Activated B cell treated with CpG ODN at 0.5 μM for 24 hours (primary cell): ENCODE data around the gene DCP1A. TPM values are rescaled to one million over a fixed set of nuclear protein-coding genes. Genes with fewer than 3 reads are reported as not detected.

Experiments used
- ATAC-seq: fragments of 200-7000 bp; cut with Tn5 transposase; one replicate; pipeline ENCODE4 v1.10.0; 2021; ENCODE audit warnings: low read depth, mild to moderate bottlenecking, moderate library complexity
- CTCF ChIA-PET: fragments of 350-600 bp; sonication (Branson Sonifier 250); formaldehyde crosslinking; loops from one replicate; lab custom pipeline; 2021; ENCODE audit warnings: antibody characterized with exemption; lab: Charles Lee
- POLR2A ChIA-PET: fragments of 350-600 bp; sonication (Branson Sonifier 250); formaldehyde crosslinking; loops from one replicate; lab custom pipeline; 2021; ENCODE audit warnings: antibody characterized with exemption; lab: Charles Lee
- DNase-seq: peaks from one replicate; pipeline ENCODE4 v3.0.0; 2022
- H3K27ac Mint-ChIP-seq: one replicate; pipeline ENCODE4 v1.8.0; 2020; ENCODE audit warnings: mixed read lengths
- H3K27me3 Mint-ChIP-seq: one replicate; pipeline ENCODE4 v1.8.0; 2021; ENCODE audit warnings: mixed read lengths
- H3K36me3 Mint-ChIP-seq: one replicate; pipeline ENCODE4 v1.8.0; 2021; ENCODE audit warnings: low read depth, mixed read lengths
- H3K4me1 Mint-ChIP-seq: one replicate; pipeline ENCODE4 v1.8.0; 2021; ENCODE audit warnings: mixed read lengths
- H3K4me3 Mint-ChIP-seq: one replicate; pipeline ENCODE4 v1.8.0; 2020; ENCODE audit warnings: mild to moderate bottlenecking, mixed read lengths
- H3K9me3 Mint-ChIP-seq: one replicate; pipeline ENCODE4 v1.8.0; 2020; ENCODE audit warnings: mixed read lengths
- CTCF ChIP-seq: fragments of 200-600 bp; IDR thresholded peaks from one replicate; pipeline ENCODE4 v1.8.0; 2022; ENCODE audit warnings: antibody characterized with exemption, mild to moderate bottlenecking
- intact Hi-C: fragments of 100-400 bp; cut with micrococcal nuclease; formaldehyde crosslinking; loops from one replicate; pipeline ENCODE4 v1.15.1; 2024
- total RNA-seq: library from RNA; stranded (reverse); gene quantifications from 2 replicates; pipeline ENCODE4 v1.2.3, GENCODE V29; 2022

The DCP1A gene
- total RNA-seq, 1 donor from 2014 or later: 35.1 TPM

DNA sequence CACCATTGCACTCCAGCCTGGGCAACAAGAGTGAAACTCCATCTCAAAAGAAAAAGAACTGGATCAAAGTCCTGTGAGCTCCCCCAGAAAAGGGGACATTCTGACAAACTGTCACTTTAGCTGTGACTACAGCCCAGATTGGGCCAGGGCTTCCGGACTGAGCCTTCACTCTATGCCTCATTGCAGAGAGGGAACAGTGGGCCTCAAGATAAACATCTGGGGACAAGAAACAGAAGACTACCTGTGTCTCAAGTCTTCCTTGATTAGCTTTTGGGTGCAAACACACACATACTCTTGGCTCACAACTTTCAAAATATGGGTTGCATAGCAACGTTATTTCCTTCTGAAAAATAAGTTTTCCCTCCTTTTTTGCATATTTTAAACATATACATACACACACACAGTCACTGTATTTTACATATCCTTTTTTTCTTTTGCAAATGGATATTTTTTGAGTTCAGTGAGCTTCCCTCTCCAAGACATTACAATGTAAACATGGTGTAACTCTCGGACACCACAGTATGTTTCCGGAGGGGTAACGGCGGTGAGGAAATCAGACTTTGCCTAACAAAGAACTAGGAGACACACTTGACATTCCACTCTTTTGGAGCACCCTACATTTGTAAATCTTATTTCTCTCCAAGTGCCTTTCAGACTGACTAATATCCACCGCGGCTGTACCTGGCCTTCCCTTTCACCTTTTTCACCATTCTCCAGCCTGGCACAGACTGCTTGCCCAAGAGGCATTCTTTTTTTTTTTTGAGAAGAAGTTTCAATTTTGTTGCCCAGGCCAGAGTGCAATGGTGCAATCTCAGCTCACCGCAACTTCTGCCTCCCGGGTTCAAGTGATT is 95.0 kb downstream of the DCP1A start:
- ChIA-PET POLR2A (interaction anchor here (0.6 kb wide), 1 partner anchor 109 kb away, joined by 3 read pairs; no protein-coding TSS in a partner anchor), CTCF (interaction anchor here (1.4 kb wide), 1 partner anchor 88 kb away, joined by 3 read pairs; no protein-coding TSS in a partner anchor)
- Mint-ChIP-seq H3K27ac (peak overlapping the region; percentile 57), H3K9me3 (no peaks in the 10 kb centered on the region), H3K27me3 (no peaks in the 10 kb centered on the region), H3K36me3 (no peaks in the 10 kb centered on the region), H3K4me3 (peak overlapping the region; percentile 35), H3K4me1 (peaks cover 73% of the 10 kb centered on the region)
- DNase-seq: no peak
- ATAC-seq: no peak
- intact Hi-C loops: loop anchor here (5.0 kb wide), 1 partner anchor 35 kb away; no protein-coding TSS in a partner anchor
- no peak for TF ChIP-seq CTCF

GRCh38 chr3:53250881-53251605 is 96.3 kb downstream of the DCP1A start:
- no peak for ATAC-seq
- no peak for DNase-seq
- Mint-ChIP-seq H3K9me3 (no peaks in the 10 kb centered on the region), H3K27ac (peak overlapping the region; percentile 57), H3K4me1 (peaks cover 72% of the 10 kb centered on the region), H3K27me3 (no peaks in the 10 kb centered on the region), H3K36me3 (peaks cover 3% of the 10 kb centered on the region), H3K4me3 (no peak overlapping the region)
- no peak for TF ChIP-seq CTCF
- ChIA-PET CTCF (interaction anchor here (1.4 kb wide), 1 partner anchor 87 kb away, joined by 3 read pairs; no protein-coding TSS in a partner anchor), POLR2A (no interaction called here)
- intact Hi-C loops: loop anchor here (5.0 kb wide), 1 partner anchor 34 kb away; no protein-coding TSS in a partner anchor

DNA sequence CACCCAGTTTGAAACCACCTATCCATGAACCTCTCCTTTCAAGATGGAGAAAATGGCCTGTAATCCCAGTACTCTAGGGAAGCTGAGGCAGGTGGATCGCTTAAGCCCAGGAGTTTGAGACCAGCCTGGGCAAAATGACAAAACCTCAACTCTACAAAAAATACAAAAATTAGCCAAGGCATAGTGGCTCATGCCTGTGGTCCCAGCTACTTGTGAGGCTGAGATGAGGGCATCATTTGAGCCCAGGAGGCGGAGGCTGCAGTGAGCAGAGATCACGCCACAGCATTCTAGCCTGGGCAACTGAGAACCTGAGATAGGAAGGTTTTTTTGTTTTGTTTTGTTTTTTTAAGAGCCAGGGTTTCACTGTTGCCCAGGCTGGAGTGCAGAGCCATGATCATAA is 96.9 kb downstream of the DCP1A start:
- H3K4me1 Mint-ChIP-seq: peaks cover 71% of the 10 kb centered on the region
- POLR2A ChIA-PET: no interaction called here

GRCh38 chr3:53248161-53248560 is 99.2 kb downstream of the DCP1A start:
- CTCF ChIA-PET: no interaction called here
- Mint-ChIP-seq H3K27ac (no peak overlapping the region), H3K36me3 (peaks cover 3% of the 10 kb centered on the region), H3K27me3 (no peaks in the 10 kb centered on the region), H3K4me3 (no peak overlapping the region), H3K4me1 (peaks cover 56% of the 10 kb centered on the region), H3K9me3 (no peaks in the 10 kb centered on the region)
- POLR2A ChIA-PET: no interaction called here
- DNase-seq: no peak
- TF ChIP-seq CTCF: no peak
- ATAC-seq: no peak
- intact Hi-C loops: no loop called here

More for the DNA sequence above, 96.9 kb downstream of the DCP1A start:
- no peak overlapping the region for H3K4me3 Mint-ChIP-seq
- H3K9me3 Mint-ChIP-seq: no peaks in the 10 kb centered on the region
- H3K27me3 Mint-ChIP-seq: no peaks in the 10 kb centered on the region
- intact Hi-C loops: loop anchor here (5.0 kb wide), 1 partner anchor 33 kb away; no protein-coding TSS in a partner anchor
- TF ChIP-seq CTCF: no peak
- ATAC-seq (no peak), DNase-seq (no peak)
- CTCF ChIA-PET: interaction anchor here (1.4 kb wide), 1 partner anchor 86 kb away, joined by 3 read pairs; no protein-coding TSS in a partner anchor
- peak overlapping the region; percentile 77 for H3K27ac Mint-ChIP-seq
- H3K36me3 Mint-ChIP-seq: peaks cover 3% of the 10 kb centered on the region
